ENCODE results near the gene WBP11. TPM values are rescaled to one million over a fixed set of nuclear protein-coding genes. Genes with fewer than 3 reads are reported as not detected.

Gene WBP11
- total RNA-seq, 4 donors from 2014 or later: 9.5 to 44.0 (median 15.3) TPM

DNA sequence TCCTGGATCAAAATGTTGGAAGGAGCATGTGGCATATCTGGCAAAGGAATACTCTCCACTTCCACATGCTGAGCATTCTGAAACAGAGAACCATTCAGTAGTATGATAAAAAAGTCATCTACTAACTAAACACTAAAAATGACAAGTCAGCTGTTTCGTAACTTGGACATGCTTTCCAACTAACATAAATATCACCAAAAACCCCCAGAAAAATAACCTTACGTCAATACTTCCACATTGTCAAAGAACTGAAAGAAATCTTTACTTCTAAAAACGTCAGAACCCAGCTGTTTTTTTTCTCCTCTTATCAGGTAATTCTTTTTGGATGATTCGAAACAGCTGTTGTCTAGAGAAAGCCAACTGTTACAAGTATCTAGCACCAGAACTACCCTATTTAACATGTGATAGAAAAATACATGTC is 8.2 kb downstream of the WBP11 start:
- intact Hi-C loops (cut with DNase I; ENCODE audit: low total_unique reads): no loop called here
- Histone ChIP-seq H3K4me1 (no peaks in the 10 kb centered on the region), H3K36me3 (no peaks in the 10 kb centered on the region)

DNA sequence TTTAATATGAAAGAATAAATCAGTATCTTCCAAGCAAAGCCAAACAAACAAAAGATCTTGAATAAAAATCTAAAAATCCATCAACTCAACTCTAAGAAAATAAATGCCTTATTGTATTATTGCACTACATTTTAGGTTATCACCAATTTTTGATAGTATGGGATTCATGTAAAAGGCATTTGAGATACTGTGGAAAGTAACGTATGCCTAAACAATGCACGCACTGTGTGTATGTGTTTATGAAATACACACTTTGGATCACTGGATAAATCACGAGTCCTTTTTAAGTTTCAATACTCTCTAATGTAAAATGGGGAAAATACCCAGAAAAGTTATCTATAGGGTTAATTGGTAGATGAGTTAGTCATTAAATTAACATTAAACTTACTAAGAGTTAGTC is 17.7 kb downstream of the WBP11 start:
- no peak overlapping the region for H3K27ac ChIP-seq
- H3K9me3 ChIP-seq: no peaks in the 10 kb centered on the region
- no peaks in the 10 kb centered on the region for H3K27me3 ChIP-seq
- TF ChIP-seq POLR2A (IDR thresholded peaks at IDR 0.05) (no peak), CTCF (IDR thresholded peaks at IDR 0.05) (no peak)
- no peaks in the 10 kb centered on the region for H3K36me3 ChIP-seq
- intact Hi-C loops (cut with DNase I; ENCODE audit: low total_unique reads): no loop called here
- no peak for DNase-seq
- no peak overlapping the region for H3K4me3 ChIP-seq
- H3K4me1 ChIP-seq: no peaks in the 10 kb centered on the region

More for the DNA sequence above, 8.2 kb downstream of the WBP11 start:
- DNase-seq: no peak
- no peak for TF ChIP-seq POLR2A (IDR thresholded peaks at IDR 0.05)
- TF ChIP-seq CTCF (IDR thresholded peaks at IDR 0.05): no peak
- H3K27me3 ChIP-seq: no peaks in the 10 kb centered on the region
- no peaks in the 10 kb centered on the region for H3K9me3 ChIP-seq
- H3K4me3 ChIP-seq: no peak overlapping the region
- H3K27ac ChIP-seq: no peak overlapping the region

DNA sequence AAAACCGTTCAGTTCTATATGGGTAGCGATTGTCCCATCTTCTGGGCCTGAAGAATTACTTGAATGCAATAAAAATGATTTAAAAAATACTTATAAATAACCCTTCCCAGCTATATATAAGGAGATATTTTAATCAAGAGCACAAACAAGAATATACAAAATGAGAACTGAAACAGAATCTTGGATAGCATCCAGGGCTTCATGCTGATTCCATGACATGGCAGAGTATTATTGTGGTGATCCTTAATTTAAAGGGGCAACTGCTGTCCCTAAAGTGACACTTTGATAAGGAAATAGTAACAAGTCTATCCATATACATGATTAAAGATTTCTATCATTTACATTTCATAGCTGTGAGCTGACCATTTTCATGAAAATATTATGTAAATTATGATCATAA is 18.8 kb downstream of the WBP11 start:
- no peaks in the 10 kb centered on the region for H3K36me3 ChIP-seq
- no peak for TF ChIP-seq POLR2A (IDR thresholded peaks at IDR 0.05)
- TF ChIP-seq CTCF (IDR thresholded peaks at IDR 0.05): no peak

DNA sequence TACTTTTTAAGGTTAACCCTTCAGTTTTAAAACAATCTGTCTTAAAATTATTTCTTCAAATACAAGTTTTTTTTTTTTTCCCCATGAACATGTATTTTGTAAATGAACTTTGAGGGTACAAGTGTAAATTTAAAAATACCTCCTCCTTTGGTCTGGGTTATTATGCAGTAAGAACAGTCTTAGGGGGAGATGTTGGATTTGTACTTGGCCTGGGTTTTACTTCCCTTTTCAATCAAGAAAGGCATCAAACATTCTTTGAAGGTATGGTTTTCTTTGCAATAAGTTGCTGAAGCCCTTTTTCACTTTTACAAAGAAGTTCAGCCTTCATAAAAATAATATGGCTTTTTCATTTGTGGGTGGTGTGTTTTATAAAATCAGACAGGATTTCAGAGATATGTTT is 20.5 kb downstream of the WBP11 start:
- Histone ChIP-seq H3K4me1 (no peaks in the 10 kb centered on the region), H3K36me3 (no peaks in the 10 kb centered on the region), H3K27ac (no peak overlapping the region), H3K4me3 (no peak overlapping the region), H3K9me3 (no peaks in the 10 kb centered on the region), H3K27me3 (no peaks in the 10 kb centered on the region)
- TF ChIP-seq POLR2A (IDR thresholded peaks at IDR 0.05) (no peak), CTCF (IDR thresholded peaks at IDR 0.05) (no peak)
- no peak for DNase-seq
- intact Hi-C loops (cut with DNase I; ENCODE audit: low total_unique reads): no loop called here

More for the DNA sequence above, 18.8 kb downstream of the WBP11 start:
- intact Hi-C loops (cut with DNase I; ENCODE audit: low total_unique reads): no loop called here
- H3K9me3 ChIP-seq: no peaks in the 10 kb centered on the region
- H3K4me1 ChIP-seq: no peaks in the 10 kb centered on the region
- H3K27me3 ChIP-seq: no peaks in the 10 kb centered on the region
- H3K27ac ChIP-seq: no peak overlapping the region
- H3K4me3 ChIP-seq: no peak overlapping the region
- DNase-seq: no peak

DNA sequence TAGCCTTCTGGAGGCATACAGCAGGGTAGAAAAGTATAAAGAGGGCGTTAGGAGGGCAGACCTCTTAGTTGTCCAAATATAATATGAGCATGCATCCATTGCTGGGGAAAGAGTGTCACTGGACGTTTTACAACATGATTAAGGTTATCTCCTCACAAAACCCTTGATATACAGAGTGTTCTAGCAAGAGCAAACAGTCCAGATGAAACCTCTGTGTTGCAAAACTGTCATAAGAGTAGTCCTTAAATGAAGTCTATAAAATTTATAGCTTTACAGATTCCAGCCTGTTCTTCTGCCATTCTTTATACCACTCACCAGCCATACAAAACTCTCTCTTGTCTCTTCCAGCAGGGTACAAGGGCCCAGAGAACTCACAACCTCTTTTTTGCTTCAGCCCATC is 21.7 kb downstream of the WBP11 start:
- intact Hi-C loops (cut with DNase I; ENCODE audit: low total_unique reads): no loop called here
- no peaks in the 10 kb centered on the region for H3K27me3 ChIP-seq
- H3K4me3 ChIP-seq: no peak overlapping the region
- TF ChIP-seq CTCF (IDR thresholded peaks at IDR 0.05) (no peak), POLR2A (IDR thresholded peaks at IDR 0.05) (no peak)
- no peaks in the 10 kb centered on the region for H3K9me3 ChIP-seq
- H3K27ac ChIP-seq: no peak overlapping the region
- no peaks in the 10 kb centered on the region for H3K4me1 ChIP-seq
- no peaks in the 10 kb centered on the region for H3K36me3 ChIP-seq
- DNase-seq: no peak

All from uterus (tissue), 4 donors.